K562 (cell line): Measurements from ENCODE around the gene RASGRP4. TPM values are rescaled to one million over a fixed set of nuclear protein-coding genes. Genes with fewer than 3 reads are reported as not detected.

ENCODE experiments used
- HDAC2 ChIP-seq: fragments of 450-650 bp; IDR thresholded peaks from 2 replicates; pipeline ENCODE4 v1.6.1; 2016; ENCODE audit warnings: mild to moderate bottlenecking
- HNRNPUL1 ChIP-seq: fragments of 200-400 bp; formaldehyde crosslinking; IDR thresholded peaks from 2 replicates; pipeline ENCODE4 v1.6.1; 2017; ENCODE audit warnings: low read length
- JUND ChIP-seq, 2 experiments: IDR thresholded peaks; 2 replicates in 1 of 2; 3 replicates in 1 of 2; pipeline ENCODE4 v1.6.1; 2011; ENCODE audit warnings: borderline replicate concordance in 2 of 2, low read depth in 2 of 2, low read length in 2 of 2, improper control_type of control experiment in 1 of 2, missing biosample characterization in 1 of 2, missing genetic modification characterization in 1 of 2, missing genetic modification reagents in 1 of 2
- RBM25 ChIP-seq: fragments of 200-400 bp; formaldehyde crosslinking; IDR thresholded peaks from 2 replicates; pipeline ENCODE4 v1.6.1; 2018; ENCODE audit warnings: low read length, low read depth, moderate library complexity; ENCODE audit not compliant: severe bottlenecking
- RCOR1 ChIP-seq, 2 experiments: IDR thresholded peaks; 2 replicates each; pipeline ENCODE4 v1.6.1; 2012; ENCODE audit warnings: low read depth in 2 of 2, low read length in 2 of 2, borderline replicate concordance in 1 of 2, improper control_type of control experiment in 1 of 2
- SMARCA5 ChIP-seq: fragments of 450-650 bp; IDR thresholded peaks from 2 replicates; pipeline ENCODE4 v1.6.1; 2016
- SRF ChIP-seq, 2 experiments: fragments of 250-450, 450-650 bp in 1 of 2; sonication (Bioruptor Pico) in 1 of 2; sonication (generic) in 1 of 2; formaldehyde crosslinking; IDR thresholded peaks; 2 replicates each; pipeline versions ENCODE4 v1.5.0 to v1.5.1; 2020 to 2022; ENCODE audit warnings: mild to moderate bottlenecking in 1 of 2, missing genetic modification reagents in 1 of 2
- ZNF436 ChIP-seq: fragments of 250-450, 450-650 bp; sonication (Bioruptor Pico); formaldehyde crosslinking; IDR thresholded peaks from 2 replicates; pipeline ENCODE4 v1.7.0; 2020; ENCODE audit warnings: mild to moderate bottlenecking
- polyA plus RNA-seq, 8 experiments: library from polyadenylated mRNA; depleted of rRNA in 4 of 8; stranded (reverse) in 5 of 8; unstranded in 3 of 8; fragments of >200 nt; fragmentation: Nextera tagmentation in 2 of 8; fragmentation: Illumina TruSeq in 1 of 8; extraction: Ambion mirVana in 2 of 8; extraction: Trizol in 1 of 8; gene quantifications; 2 replicates each; pipeline versions ENCODE4 v1.2.1 to v1.2.3, GENCODE V29; 2011 to 2014; ENCODE audit warnings: inconsistent platforms in 1 of 8, missing spikeins in 1 of 8
- total RNA-seq, 7 experiments: library from RNA; depleted of rRNA in 6 of 7; stranded (reverse); fragments of >200 nt in 6 of 7; fragmentation: Illumina TruSeq in 2 of 7; extraction: Trizol in 2 of 7; gene quantifications; 2 replicates each; pipeline versions ENCODE4 v1.2.1 to v1.2.3, GENCODE V29; 2011 to 2021; ENCODE audit warnings: low replicate concordance in 1 of 7
- TF ChIP-seq, protein P1 (sequence below), 2 experiments: fragments of 450-650 bp; formaldehyde crosslinking in 1 of 2; IDR thresholded peaks; 2 replicates each; pipeline versions ENCODE4 v1.4.0 to v1.6.1; 2014 to 2020; ENCODE audit warnings: mild to moderate bottlenecking in 2 of 2, borderline replicate concordance in 1 of 2, low read depth in 1 of 2
- TF ChIP-seq, protein P2 (sequence below): fragments of 250-450 bp; sonication (Bioruptor Pico); IDR thresholded peaks from 2 replicates; pipeline ENCODE4 v1.4.0; 2020; ENCODE audit warnings: mild to moderate bottlenecking

RASGRP4 gene
- total and polyA plus RNA-seq, 9 of the 15 experiments (the other 6 are each of a cell fraction or from before 2014, with no cell fraction given), result 0.39 to 4.6 (median 3.8) TPM

- TF ChIP-seq JUND (IDR thresholded peaks at IDR 0.05; ENCODE audit: borderline replicate concordance, low read depth, low read length), result no peak
- no peak for TF ChIP-seq JUND (tag; IDR thresholded peaks at IDR 0.05; ENCODE audit: borderline replicate concordance, low read depth, low read length)
- TF ChIP-seq SMARCA5, result 0 out of 2 replicates have a peak, but pooled peaks have one; percentile 23
- TF ChIP-seq SRF (CRISPR knock-in tag; IDR thresholded peaks at IDR 0.05), result peak in 1 of 2 experiments; percentile 61; a peak in 1 of 4 replicates
- TF ChIP-seq, protein P1, sequence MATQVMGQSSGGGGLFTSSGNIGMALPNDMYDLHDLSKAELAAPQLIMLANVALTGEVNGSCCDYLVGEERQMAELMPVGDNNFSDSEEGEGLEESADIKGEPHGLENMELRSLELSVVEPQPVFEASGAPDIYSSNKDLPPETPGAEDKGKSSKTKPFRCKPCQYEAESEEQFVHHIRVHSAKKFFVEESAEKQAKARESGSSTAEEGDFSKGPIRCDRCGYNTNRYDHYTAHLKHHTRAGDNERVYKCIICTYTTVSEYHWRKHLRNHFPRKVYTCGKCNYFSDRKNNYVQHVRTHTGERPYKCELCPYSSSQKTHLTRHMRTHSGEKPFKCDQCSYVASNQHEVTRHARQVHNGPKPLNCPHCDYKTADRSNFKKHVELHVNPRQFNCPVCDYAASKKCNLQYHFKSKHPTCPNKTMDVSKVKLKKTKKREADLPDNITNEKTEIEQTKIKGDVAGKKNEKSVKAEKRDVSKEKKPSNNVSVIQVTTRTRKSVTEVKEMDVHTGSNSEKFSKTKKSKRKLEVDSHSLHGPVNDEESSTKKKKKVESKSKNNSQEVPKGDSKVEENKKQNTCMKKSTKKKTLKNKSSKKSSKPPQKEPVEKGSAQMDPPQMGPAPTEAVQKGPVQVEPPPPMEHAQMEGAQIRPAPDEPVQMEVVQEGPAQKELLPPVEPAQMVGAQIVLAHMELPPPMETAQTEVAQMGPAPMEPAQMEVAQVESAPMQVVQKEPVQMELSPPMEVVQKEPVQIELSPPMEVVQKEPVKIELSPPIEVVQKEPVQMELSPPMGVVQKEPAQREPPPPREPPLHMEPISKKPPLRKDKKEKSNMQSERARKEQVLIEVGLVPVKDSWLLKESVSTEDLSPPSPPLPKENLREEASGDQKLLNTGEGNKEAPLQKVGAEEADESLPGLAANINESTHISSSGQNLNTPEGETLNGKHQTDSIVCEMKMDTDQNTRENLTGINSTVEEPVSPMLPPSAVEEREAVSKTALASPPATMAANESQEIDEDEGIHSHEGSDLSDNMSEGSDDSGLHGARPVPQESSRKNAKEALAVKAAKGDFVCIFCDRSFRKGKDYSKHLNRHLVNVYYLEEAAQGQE (IDR thresholded peaks at IDR 0.05; ENCODE audit: borderline replicate concordance), result 0 out of 2 replicates have a peak, but pooled peaks have one; percentile 3
- TF ChIP-seq, protein P1 (CRISPR knock-in tag; IDR thresholded peaks at IDR 0.05; ENCODE audit: low read depth), result no peak
- TF ChIP-seq, protein P2, sequence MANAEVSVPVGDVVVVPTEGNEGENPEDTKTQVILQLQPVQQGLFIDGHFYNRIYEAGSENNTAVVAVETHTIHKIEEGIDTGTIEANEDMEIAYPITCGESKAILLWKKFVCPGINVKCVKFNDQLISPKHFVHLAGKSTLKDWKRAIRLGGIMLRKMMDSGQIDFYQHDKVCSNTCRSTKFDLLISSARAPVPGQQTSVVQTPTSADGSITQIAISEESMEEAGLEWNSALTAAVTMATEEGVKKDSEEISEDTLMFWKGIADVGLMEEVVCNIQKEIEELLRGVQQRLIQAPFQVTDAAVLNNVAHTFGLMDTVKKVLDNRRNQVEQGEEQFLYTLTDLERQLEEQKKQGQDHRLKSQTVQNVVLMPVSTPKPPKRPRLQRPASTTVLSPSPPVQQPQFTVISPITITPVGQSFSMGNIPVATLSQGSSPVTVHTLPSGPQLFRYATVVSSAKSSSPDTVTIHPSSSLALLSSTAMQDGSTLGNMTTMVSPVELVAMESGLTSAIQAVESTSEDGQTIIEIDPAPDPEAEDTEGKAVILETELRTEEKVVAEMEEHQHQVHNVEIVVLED (CRISPR knock-in tag), result no peak
- peak; percentile 70 for TF ChIP-seq RBM25
- TF ChIP-seq HDAC2, result 0 out of 2 replicates have a peak, but pooled peaks have one; percentile 21
- no peak for TF ChIP-seq HNRNPUL1
- 0 out of 4 replicates have a peak, but pooled peaks of 1 of the 2 experiments have one; percentile 13 for TF ChIP-seq RCOR1 (IDR thresholded peaks at IDR 0.05; ENCODE audit: borderline replicate concordance in 1 of 2, low read depth in 2 of 2, low read length in 2 of 2)
- peak; percentile 81 for TF ChIP-seq ZNF436 (CRISPR knock-in tag)
These were observed 65.0 kb downstream of the RASGRP4 start (continued) for GRCh38 chr19:38360839-38361631.
